ENCODE results near the gene AGAP3. TPM values are rescaled to one million over a fixed set of nuclear protein-coding genes. Genes with fewer than 3 reads are reported as not detected.

AGAP3 gene
- total and polyA plus RNA-seq, 7 experiments from 2014 or later: 6.0 to 70.6 (median 36.4) TPM

DNA sequence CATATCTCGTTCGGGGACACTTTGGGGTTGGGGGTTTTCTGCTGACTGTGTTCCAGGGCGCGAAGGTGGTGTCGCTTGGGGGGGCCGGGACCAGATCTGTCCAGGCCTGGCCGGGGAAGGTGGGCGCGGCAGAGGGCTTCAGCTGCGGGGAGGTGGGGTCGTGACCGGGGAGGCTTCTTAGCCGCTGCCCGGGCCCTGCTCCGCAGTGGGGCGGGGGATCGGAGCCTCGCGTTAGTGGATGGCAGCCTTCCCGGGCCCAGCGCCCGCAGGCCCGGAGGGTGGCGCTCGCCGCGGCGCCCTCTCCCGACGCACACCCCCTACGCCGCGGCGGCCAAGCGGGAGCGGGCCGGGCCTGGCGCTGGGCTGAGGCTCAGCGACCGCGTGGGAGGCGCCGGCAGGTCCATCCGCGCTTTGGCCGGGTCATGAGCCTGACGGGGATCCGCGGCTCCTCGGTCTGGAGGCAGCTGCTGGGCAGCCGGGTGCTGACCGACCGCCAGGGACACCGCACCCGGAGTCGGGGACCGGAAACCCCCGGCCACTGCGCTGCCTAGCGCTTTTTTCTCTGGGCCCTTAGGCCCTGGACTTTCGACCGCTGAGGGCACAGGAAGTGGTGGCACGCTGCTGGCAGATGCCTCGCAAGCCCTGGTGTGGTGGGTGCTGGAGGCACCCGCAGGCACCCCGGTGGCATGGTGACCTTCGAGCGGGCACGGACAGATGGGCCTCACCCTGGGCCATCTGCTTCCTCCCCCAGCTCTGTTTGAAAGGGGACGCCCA, 1.2 kb downstream of the AGAP3 start:
- Histone ChIP-seq H3K9me3 (ENCODE audit: control insufficient read depth in 2 of 3, low read length in 3 of 3) (no peaks in the 10 kb centered on the region), H3K27ac (ENCODE audit: low read depth, low read length) (peak overlapping the region; percentile 68), H3K4me3 (ENCODE audit: low read length) (peak overlapping the region; percentile 68), H3K36me3 (ENCODE audit: control insufficient read depth in 2 of 3, insufficient read depth in 3 of 3, low read length in 3 of 3) (no peaks in the 10 kb centered on the region), H3K27me3 (ENCODE audit: control insufficient read depth in 2 of 2, insufficient read depth in 2 of 2, low read length in 2 of 2) (no peaks in the 10 kb centered on the region), H3K4me1 (ENCODE audit: control insufficient read depth in 2 of 2, insufficient read depth in 2 of 2, low read length in 2 of 2) (peaks cover 24 to 32% of the 10 kb centered on the region in 2 donors)
- peak; percentile 7 for ATAC-seq
- peak in 6 of 9 donors; percentile 20 to 55 (median 35) for DNase-seq
- Mint-ChIP-seq H3K4me3 (peak overlapping the region; percentile 82 to 92 (median 90)), H3K4me1 (peaks cover 31 to 52% (median 45%) of the 10 kb centered on the region in 7 donors), H3K27ac (peak overlapping the region in 8 of 9 donors; percentile 42 to 90 (median 72)), H3K36me3 (peaks cover 0 to 1% (median 0%) of the 10 kb centered on the region in 5 donors), H3K9me3 (peaks cover 0 to 3% (median 0%) of the 10 kb centered on the region in 11 donors), H3K27me3 (peaks cover 0 to 14% (median 0%) of the 10 kb centered on the region in 5 donors)
- ChIA-PET POLR2A (interaction anchor here (0.5 to 1.3 kb wide), 9 partner anchors 10 to 743 kb away, joined by 3 to 4 read pairs (median 3); no protein-coding TSS in a partner anchor), CTCF (interaction anchor here (1.1 to 1.3 kb wide), 3 partner anchors 13 to 51 kb away, joined by 3 to 4 read pairs (median 3); no protein-coding TSS in a partner anchor)
- intact Hi-C loops (cut with micrococcal nuclease): loop anchor here (1.0 to 10.0 kb wide), 10 partner anchors 23 to 1943 kb away; partner anchors contain the start of genes ABCF2 (in 1 of the 2), KMT2C (in 1 of the 2), RHEB (in 1 of the 2) and ZNF398 (in 1 of the 2)

DNA sequence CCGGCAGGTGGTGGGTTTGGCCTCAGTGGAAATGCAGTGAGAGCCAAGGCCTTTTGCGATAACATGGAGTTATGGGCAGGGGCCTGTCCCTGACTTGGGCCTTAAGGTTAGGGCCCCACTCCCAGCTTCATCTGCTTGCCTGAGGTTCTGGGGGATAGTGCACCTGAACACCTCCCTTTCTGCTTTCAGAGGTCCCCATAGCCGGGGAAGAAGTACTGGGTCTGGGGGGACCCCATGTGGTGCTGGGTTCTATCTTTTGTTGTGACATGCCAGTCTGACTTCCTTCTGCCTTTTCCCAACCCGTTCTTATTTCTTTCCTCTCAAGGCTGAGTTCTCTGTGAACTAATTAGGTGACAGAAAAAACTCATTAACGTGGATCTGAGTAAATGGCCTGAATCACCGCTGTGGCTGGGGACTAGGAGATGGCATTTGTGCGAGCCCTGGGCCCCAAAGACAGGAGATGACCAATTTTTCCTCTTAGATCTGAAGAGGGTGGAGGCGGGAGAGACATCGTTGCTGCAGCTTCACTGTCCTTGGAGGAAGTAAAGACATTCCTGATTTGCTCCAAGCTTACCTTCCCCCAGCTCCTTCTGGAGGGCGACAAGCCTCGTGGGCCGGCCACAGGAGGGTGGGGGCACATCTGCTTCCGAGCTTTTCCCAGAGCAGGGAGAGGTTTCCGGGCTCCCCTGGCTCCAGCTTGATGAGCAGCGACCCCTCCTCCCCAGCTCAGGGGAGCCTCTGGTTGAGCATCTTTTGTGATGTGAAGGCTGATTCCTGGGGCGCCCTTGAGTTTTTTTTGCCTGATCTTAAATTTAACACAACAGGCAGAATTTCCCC, 2.0 kb downstream of the AGAP3 start:
- peak in 1 of 9 donors; percentile 19 for DNase-seq

DNA sequence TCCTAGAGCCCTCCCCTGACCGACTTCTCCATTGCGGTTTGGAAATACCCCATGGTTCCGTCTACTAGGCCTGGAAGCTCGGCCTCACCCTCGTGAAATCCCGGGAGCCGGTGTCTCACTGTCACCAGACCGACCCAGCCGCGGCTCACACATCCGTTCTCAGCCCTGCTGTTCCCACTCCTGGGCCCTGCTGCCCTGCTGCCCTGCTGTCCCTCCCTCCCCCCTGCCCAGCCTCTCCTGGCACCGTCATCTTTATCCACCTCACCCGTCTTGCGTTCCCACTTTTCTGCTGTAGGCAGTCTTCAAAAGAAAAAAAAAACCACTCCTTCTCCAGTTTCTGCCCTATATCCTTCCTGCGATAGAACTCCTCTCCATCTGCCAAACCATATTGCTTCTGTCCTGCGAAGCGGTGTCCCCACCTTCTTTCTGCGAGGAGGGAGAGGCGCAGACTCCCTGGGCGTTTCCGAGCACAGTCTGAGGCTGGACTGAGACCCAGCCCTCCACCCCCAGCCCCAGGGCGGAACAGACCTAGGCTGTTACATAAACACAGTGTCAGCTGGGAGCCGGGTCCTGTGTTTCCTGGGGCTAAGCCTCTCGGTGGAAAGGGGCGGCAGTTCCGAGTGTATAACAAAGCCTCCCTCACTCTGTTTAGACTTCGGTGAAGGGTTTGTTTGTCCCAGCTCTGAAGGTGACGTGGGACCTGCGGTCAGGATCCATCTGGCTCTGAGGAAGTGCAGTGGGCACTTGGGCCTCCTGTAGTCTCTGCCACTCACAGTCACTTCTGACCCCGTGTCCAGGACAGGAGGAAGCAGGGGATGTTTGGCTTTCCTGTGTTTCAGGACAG, 2.8 kb downstream of the AGAP3 start:
- intact Hi-C loops (cut with micrococcal nuclease): loop anchor here (10.0 kb wide), 6 partner anchors 426 to 1944 kb away; partner anchors contain the start of genes KMT2C (in 1 of the 2), RHEB (in 1 of the 2), ZNF398 (in 1 of the 2) and ZNF862 (in 1 of the 2)
- Histone ChIP-seq H3K36me3 (ENCODE audit: control insufficient read depth in 2 of 3, insufficient read depth in 3 of 3, low read length in 3 of 3) (no peaks in the 10 kb centered on the region), H3K4me3 (ENCODE audit: low read length) (no peak overlapping the region), H3K9me3 (ENCODE audit: control insufficient read depth in 2 of 3, low read length in 3 of 3) (no peaks in the 10 kb centered on the region), H3K4me1 (ENCODE audit: control insufficient read depth in 2 of 2, insufficient read depth in 2 of 2, low read length in 2 of 2) (peaks cover 14 to 22% of the 10 kb centered on the region in 2 donors), H3K27me3 (ENCODE audit: control insufficient read depth in 2 of 2, insufficient read depth in 2 of 2, low read length in 2 of 2) (no peaks in the 10 kb centered on the region), H3K27ac (ENCODE audit: low read depth, low read length) (no peak overlapping the region)
- peaks cover 0 to 3% (median 0%) of the 10 kb centered on the region in 11 donors for H3K9me3 Mint-ChIP-seq
- H3K4me3 Mint-ChIP-seq: peak overlapping the region; percentile 39 to 91 (median 78)
- peaks cover 0 to 1% (median 0%) of the 10 kb centered on the region in 5 donors for H3K36me3 Mint-ChIP-seq
- ATAC-seq (peak; percentile 59), DNase-seq (peak in 2 of 9 donors; percentile 33 to 39)
- H3K4me1 Mint-ChIP-seq: peaks cover 22 to 41% (median 35%) of the 10 kb centered on the region in 7 donors
- H3K27me3 Mint-ChIP-seq: peaks cover 0 to 14% (median 0%) of the 10 kb centered on the region in 5 donors
- H3K27ac Mint-ChIP-seq: peak overlapping the region in 7 of 9 donors; percentile 34 to 83 (median 60)
- CTCF ChIA-PET: interaction anchor here (0.6 to 1.3 kb wide), 5 partner anchors 19 to 127 kb away, joined by 3 to 4 read pairs (median 3); partner anchors contain the start of gene ABCB8
- POLR2A ChIA-PET: interaction anchor here (0.6 to 1.3 kb wide), 4 partner anchors 29 to 116 kb away, joined by 3 read pairs; no protein-coding TSS in a partner anchor

More for the DNA sequence above, 2.0 kb downstream of the AGAP3 start:
- intact Hi-C loops (cut with micrococcal nuclease): loop anchor here (10.0 kb wide), 6 partner anchors 427 to 1943 kb away; partner anchors contain the start of genes KMT2C (in 1 of the 2), RHEB (in 1 of the 2), ZNF398 (in 1 of the 2) and ZNF862 (in 1 of the 2)
- Histone ChIP-seq H3K4me3 (ENCODE audit: low read length) (peak overlapping the region; percentile 68), H3K27me3 (ENCODE audit: control insufficient read depth in 2 of 2, insufficient read depth in 2 of 2, low read length in 2 of 2) (no peaks in the 10 kb centered on the region), H3K27ac (ENCODE audit: low read depth, low read length) (peak overlapping the region; percentile 68), H3K9me3 (ENCODE audit: control insufficient read depth in 2 of 3, low read length in 3 of 3) (no peaks in the 10 kb centered on the region), H3K36me3 (ENCODE audit: control insufficient read depth in 2 of 3, insufficient read depth in 3 of 3, low read length in 3 of 3) (no peaks in the 10 kb centered on the region), H3K4me1 (ENCODE audit: control insufficient read depth in 2 of 2, insufficient read depth in 2 of 2, low read length in 2 of 2) (peaks cover 19 to 26% of the 10 kb centered on the region in 2 donors)
- no peak for ATAC-seq
- Mint-ChIP-seq H3K9me3 (peaks cover 0 to 3% (median 0%) of the 10 kb centered on the region in 11 donors), H3K36me3 (peaks cover 0 to 1% (median 0%) of the 10 kb centered on the region in 5 donors), H3K27me3 (peaks cover 0 to 14% (median 0%) of the 10 kb centered on the region in 5 donors), H3K27ac (peak overlapping the region in 6 of 9 donors; percentile 1 to 84 (median 44)), H3K4me1 (peaks cover 25 to 46% (median 39%) of the 10 kb centered on the region in 7 donors), H3K4me3 (peak overlapping the region; percentile 65 to 91 (median 74))
- POLR2A ChIA-PET: interaction anchor here (0.5 to 1.3 kb wide), 10 partner anchors 11 to 137 kb away, joined by 3 to 4 read pairs (median 3); no protein-coding TSS in a partner anchor
- CTCF ChIA-PET: interaction anchor here (1.0 to 1.3 kb wide), 4 partner anchors 14 to 52 kb away, joined by 3 to 4 read pairs (median 3); no protein-coding TSS in a partner anchor

DNA sequence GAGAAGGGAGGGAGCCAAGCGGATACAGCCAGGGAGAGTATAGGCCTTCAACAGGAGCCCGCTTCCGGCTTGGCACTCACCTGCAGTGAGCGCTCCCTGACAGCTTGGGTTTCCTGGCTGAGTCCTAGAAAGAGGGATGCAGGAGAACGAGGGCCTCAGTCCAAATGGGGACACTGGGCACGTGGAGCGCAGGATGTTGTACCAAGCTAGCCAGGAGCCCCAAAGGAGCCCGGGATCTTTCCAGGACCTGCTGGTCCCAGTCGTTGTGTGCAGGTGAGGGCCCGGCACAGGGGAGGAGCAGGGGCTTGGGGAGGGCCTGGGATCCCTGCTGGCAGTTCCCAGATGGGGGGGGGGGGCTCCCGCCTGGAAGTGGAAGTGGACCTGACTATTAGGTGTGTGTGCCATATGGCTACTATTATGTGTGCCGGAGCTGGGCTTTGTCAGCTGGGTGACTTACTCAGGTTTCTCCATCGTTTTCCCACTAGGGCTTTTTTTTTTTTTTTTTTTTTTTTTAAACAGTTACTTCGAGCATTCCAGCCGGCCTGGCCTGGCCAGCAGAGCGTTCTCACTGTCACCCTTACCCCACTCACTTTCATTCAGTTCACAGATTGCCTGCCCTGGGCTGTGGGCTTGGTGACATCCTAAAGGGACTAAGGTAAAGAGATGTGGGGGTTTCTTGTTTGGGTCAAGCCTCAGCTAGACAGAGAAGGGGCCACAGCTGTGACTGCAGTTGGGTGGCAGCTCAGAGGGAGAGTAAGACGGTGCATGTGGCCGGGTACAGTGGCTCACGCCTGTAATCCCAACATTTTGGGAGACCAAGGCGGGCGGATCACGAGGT, 3.8 kb downstream of the AGAP3 start:
- no peaks in the 10 kb centered on the region for H3K36me3 ChIP-seq (ENCODE audit: control insufficient read depth in 2 of 3, insufficient read depth in 3 of 3, low read length in 3 of 3)
- no peaks in the 10 kb centered on the region for H3K36me3 Mint-ChIP-seq
- no peak overlapping the region for H3K4me3 Mint-ChIP-seq
- no peak for DNase-seq
- ChIA-PET POLR2A (interaction anchor here (0.7 kb wide), 2 partner anchors 30 to 319 kb away, joined by 3 read pairs; no protein-coding TSS in a partner anchor), CTCF (interaction anchor here (0.6 to 1.2 kb wide), 2 partner anchors 62 to 128 kb away, joined by 3 read pairs; partner anchors contain the start of gene ABCB8)
- peaks cover 12 to 18% of the 10 kb centered on the region in 2 donors for H3K4me1 ChIP-seq (ENCODE audit: control insufficient read depth in 2 of 2, insufficient read depth in 2 of 2, low read length in 2 of 2)
- intact Hi-C loops (cut with micrococcal nuclease): loop anchor here (5.0 to 10.0 kb wide), 7 partner anchors 33 to 1945 kb away; partner anchors contain the start of genes CDK5 (in 1 of the 2), KMT2C (in 1 of the 2), RHEB (in 1 of the 2) and SLC4A2 (in 1 of the 2)
- H3K4me1 Mint-ChIP-seq: peaks cover 17 to 34% (median 29%) of the 10 kb centered on the region in 7 donors
- peaks cover 0 to 1% (median 0%) of the 10 kb centered on the region in 11 donors for H3K9me3 Mint-ChIP-seq
- no peak for ATAC-seq
- no peaks in the 10 kb centered on the region for H3K9me3 ChIP-seq (ENCODE audit: control insufficient read depth in 2 of 3, low read length in 3 of 3)
- no peaks in the 10 kb centered on the region for H3K27me3 ChIP-seq (ENCODE audit: control insufficient read depth in 2 of 2, insufficient read depth in 2 of 2, low read length in 2 of 2)
- H3K27ac Mint-ChIP-seq: no peak overlapping the region
- H3K27me3 Mint-ChIP-seq: peaks cover 0 to 8% (median 0%) of the 10 kb centered on the region in 5 donors
- H3K4me3 ChIP-seq (ENCODE audit: low read length): no peak overlapping the region
- no peak overlapping the region for H3K27ac ChIP-seq (ENCODE audit: low read depth, low read length)

DNA sequence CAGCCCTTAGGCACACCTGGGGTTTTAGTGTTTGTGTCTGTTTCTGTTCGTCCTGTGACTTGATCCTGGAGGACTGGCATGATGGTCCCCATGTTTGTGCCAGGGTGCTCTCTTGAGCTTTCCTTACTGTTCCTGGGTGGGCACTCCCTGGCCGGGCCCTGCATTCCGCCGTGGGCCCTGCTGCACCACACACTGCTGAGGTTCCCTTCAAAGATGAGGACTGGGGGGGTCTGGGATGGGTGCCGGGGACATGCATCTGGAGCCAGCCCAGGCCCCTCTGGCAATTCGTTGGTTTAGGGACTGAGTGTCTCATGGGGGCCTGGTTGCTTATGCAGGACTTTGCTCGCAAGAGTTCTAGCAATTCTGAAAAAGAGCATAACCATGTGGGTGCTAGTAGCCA, 4.7 kb downstream of the AGAP3 start:
- Mint-ChIP-seq H3K27ac (no peak overlapping the region), H3K27me3 (no peaks in the 10 kb centered on the region), H3K4me1 (peaks cover 8 to 26% (median 23%) of the 10 kb centered on the region in 7 donors), H3K9me3 (peaks cover 0 to 1% (median 0%) of the 10 kb centered on the region in 11 donors), H3K4me3 (no peak overlapping the region), H3K36me3 (no peaks in the 10 kb centered on the region)
- POLR2A ChIA-PET: no interaction called here
- H3K27me3 ChIP-seq (ENCODE audit: control insufficient read depth in 2 of 2, insufficient read depth in 2 of 2, low read length in 2 of 2): no peaks in the 10 kb centered on the region
- no peaks in the 10 kb centered on the region for H3K36me3 ChIP-seq (ENCODE audit: control insufficient read depth in 2 of 3, insufficient read depth in 3 of 3, low read length in 3 of 3)
- peaks cover 5 to 9% of the 10 kb centered on the region in 2 donors for H3K4me1 ChIP-seq (ENCODE audit: control insufficient read depth in 2 of 2, insufficient read depth in 2 of 2, low read length in 2 of 2)
- no peaks in the 10 kb centered on the region for H3K9me3 ChIP-seq (ENCODE audit: control insufficient read depth in 2 of 3, low read length in 3 of 3)
- CTCF ChIA-PET: no interaction called here
- DNase-seq (no peak), ATAC-seq (no peak)
- no peak overlapping the region for H3K4me3 ChIP-seq (ENCODE audit: low read length)
- no peak overlapping the region for H3K27ac ChIP-seq (ENCODE audit: low read depth, low read length)
- intact Hi-C loops (cut with micrococcal nuclease): loop anchor here in 1 of 2 donors (5.0 kb wide), 1 partner anchor 34 kb away; the partner anchor contains the start of genes CDK5 and SLC4A2
